HG03095 (cell line): ENCODE results near the gene STOM.

Source experiments
- ATAC-seq: cut with Tn5 transposase; IDR thresholded peaks from one replicate; pipeline ENCODE4 v1.9.1; 2021; ENCODE audit warnings: moderate library complexity; ENCODE audit not compliant: unreplicated experiment

STOM gene

GRCh38 chr9:121323449-121324151, 46.5 kb downstream of the STOM start:
- ATAC-seq: no peak

- ATAC-seq: no peak
Measured at GRCh38 chr9:121322737-121323448, 47.2 kb downstream of the STOM start.

DNA sequence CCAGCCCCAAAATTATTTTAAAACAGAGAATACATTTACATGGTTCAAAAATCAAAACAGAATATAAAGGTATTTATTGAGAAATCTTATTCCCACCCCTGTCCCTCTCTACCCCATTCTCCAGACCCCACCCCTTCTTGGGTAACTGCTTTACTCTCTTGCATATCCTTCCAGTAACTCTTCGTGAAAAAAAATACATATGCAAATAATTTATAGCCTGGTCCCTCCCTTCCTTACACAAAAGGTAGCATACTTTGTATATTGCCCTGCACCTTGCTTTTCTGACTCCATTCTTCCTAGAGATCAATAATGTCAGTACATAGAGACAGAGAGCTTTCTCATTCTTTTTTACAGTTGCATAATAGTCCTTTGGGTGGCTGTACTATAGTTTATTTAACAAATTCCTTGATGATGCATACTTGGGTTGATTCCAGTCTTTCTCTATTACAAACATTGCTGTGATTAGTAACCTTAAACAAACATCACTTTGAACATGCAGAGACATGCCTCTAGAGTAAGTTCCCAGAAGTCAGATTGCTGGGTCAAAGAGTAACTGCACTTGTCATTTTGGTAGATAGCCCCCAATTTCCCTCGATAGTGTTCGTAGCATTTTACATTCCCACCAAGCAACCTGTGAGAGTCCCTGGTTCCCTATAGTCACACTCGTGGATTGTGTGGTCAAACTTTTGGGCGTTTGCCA, 47.9 kb downstream of the STOM start:
- ATAC-seq: no peak

- ATAC-seq: no peak
Measured at GRCh38 chr9:121321016-121321503, 49.0 kb downstream of the STOM start.

DNA sequence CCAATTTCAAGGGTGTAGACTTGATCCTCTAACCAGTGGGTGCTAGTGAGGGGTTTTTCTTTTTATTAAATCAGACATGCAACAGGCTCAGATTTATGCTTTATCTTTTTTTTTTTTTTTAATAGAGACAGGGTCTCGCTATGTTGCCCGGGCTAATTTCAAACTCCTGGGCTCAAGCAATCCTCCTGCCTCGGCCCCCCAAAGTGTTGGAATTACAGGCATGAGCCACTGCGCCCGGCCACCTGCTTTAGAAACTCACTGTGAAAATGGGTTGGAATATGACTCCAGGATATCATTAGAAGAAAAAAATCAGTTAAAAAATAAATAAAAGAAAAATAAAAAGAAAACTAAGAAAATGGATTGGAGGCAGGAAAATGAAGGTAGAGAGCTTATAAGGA, 50.7 kb downstream of the STOM start:
- ATAC-seq: no peak

DNA sequence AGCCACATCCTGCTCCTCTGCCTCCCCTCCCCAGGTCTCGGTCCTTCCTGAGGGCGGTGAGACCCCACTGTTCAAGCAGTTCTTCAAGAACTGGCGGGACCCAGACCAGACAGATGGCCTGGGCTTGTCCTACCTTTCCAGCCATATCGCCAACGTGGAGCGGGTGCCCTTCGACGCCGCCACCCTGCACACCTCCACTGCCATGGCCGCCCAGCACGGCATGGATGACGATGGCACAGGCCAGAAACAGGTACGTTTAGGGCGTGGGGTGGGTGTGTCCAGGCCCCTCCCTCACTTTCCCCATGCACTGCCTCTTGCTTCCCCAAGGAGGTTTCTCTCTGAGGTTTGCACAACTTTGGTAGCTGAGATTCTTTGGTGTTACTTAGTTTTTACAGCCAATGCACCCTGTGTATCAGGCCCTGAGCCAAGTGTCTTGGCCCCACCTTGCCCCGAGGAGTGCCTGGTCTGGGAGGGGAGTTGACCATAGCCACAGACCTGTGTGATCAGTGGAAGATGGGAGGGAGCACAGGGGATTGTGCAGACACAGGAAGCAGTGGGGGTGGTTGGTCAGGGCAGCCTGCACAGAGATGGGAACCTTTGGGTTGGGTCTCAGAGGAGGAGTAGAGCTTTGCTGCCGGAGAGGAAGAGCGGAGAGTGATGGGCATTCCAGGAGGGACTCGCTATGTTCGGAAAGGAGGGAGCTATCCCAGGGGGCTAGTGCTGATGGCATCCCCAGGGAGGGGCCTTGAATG, 51.2 kb downstream of the STOM start:
- no peak for ATAC-seq

- no peak for ATAC-seq
Measured at GRCh38 chr9:121317737-121318630, 52.1 kb downstream of the STOM start.

- no peak for ATAC-seq
Measured at GRCh38 chr9:121316852-121317373, 53.1 kb downstream of the STOM start.

GRCh38 chr9:121316378-121316777, 53.7 kb downstream of the STOM start:
- no peak for ATAC-seq

- ATAC-seq: no peak
Measured at GRCh38 chr9:121313458-121314152, 56.4 kb downstream of the STOM start.

DNA sequence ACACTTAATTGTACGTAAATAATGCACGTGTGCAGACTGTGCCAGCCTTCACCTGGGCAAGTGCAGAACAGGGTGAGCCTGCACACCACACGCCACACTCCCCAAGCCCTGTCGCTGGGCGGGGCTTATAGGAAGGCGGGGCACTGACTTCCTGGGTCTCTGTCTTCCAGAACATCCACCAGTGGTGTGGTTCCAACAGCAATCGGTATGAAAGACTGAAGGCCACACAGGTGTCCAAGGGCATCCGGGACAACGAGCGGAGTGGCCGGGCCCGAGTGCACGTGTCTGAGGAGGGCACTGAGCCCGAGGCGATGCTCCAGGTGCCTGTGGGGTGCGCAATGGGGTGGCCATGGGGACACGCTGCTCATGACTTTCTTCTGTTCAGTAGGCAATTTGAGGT, 57.9 kb downstream of the STOM start:
- no peak for ATAC-seq

- no peak for ATAC-seq
Measured at GRCh38 chr9:121310571-121310970, 59.5 kb downstream of the STOM start.

GRCh38 chr9:121309833-121310425, 60.1 kb downstream of the STOM start:
- no peak for ATAC-seq

DNA sequence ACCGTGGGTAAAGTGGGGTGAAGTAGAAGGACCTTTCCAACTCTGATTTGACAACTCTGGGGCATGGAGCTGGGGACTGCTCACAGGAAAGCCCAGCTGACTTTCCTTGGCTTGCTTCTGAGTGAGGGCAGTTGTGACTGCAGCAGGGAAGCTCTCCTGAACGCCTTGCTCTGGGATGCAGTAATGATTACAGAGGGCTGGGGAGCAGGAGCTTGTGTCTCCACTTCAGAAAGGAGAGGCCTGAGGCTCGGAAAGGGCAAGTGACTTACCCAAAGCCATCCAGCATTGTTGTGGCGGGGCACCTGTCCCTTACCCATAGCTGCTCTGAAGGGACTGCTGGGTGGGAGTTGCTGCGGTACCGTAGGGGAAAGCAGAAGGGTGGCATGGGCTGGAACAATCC, 60.9 kb downstream of the STOM start:
- ATAC-seq: no peak

DNA sequence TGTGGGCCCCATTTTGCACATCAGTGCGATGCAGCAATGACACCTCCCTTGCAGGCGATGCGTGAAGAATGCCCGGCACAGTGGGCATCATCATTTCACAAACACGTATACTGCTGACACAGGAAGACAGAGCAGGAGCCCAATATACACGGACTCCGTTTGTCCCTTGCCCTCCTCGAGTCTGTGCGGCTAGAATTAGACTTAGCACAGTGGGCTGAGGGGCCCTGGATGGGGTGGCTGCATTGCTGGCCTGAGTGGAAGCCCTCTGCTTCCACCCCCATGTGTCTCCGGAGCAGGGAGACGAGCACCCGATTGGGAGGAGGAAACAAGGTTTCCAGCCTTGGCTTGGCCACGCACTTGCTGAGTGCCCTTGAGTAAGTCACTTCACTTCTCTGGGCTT, 61.3 kb downstream of the STOM start:
- ATAC-seq: no peak

DNA sequence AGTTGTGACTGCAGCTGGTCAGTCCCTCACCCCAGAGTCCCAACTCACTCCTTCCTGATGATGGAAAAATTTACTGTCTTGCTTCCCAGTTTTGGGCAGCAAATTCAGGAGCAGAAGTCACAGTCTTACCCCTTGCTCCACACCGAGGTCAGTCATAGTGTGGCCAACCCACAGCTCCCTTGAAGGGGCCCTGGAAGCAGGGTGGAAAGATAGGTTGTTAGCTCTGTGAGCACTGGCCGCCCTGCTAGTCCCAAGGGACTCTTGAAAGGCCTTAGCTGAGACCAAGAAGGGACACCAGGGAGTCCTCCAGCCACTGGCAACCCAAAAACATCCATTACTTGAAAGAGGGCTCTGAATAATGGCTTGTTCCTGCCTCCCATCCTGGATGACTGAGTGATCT, 62.1 kb downstream of the STOM start:
- no peak for ATAC-seq

- no peak for ATAC-seq
Measured at GRCh38 chr9:121305269-121305994, 64.6 kb downstream of the STOM start.

DNA sequence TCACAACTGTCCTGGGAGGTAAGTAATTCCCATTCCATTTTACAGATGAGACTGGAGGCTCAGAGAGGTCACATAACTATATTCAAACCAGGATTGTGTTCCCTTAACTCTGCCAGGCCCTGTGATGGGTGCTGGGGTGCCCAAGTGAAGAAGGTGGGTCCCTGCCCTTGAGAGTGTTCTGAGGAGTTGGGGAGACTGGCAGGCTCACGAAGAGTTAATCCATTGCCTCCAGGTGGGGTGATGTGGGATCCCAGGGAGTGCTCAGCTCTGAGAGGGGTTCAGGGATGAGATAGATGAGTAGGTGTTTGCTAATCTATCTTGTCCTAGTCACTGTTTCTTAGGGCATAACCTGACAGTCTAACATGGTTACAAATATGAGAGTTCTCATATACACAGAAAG, 65.3 kb downstream of the STOM start:
- ATAC-seq: no peak
